ENCODE results near the gene FAM193B. TPM values are rescaled to one million over a fixed set of nuclear protein-coding genes. Genes with fewer than 3 reads are reported as not detected.
A peak's percentile ranks its signal among the peaks of the same experiment; 100 is the strongest.

FAM193B gene
- total and polyA plus RNA-seq, 2 donors (not counting 1 experiment from before 2014, with no cell fraction given) = 227 to 301 TPM

GRCh38 chr5:177599731-177600507 lies 45.6 kb upstream of the FAM193B start, which contains the start of gene B4GALT7:
Gene B4GALT7 (plus strand): TSS chr5:177600132. CDS start chr5:177600211, 79 bp downstream.
- Histone ChIP-seq H3K9me3 (ENCODE audit: control extremely low read depth in 1 of 3, control insufficient read depth in 2 of 3, insufficient read depth in 1 of 3, low read length in 2 of 3) (no peaks in the 10 kb centered on the region), H3K4me2 (replicated peaks; ENCODE audit: low read depth, low read length, poor library complexity, severe bottlenecking) (peak within 1 kb of the TSS; percentile 81), H2AFZ (ENCODE audit: insufficient read depth, low read depth, low read length, poor library complexity, severe bottlenecking) (peak within 1 kb of the TSS; percentile 87), H3K27ac (ENCODE audit: low read length in 2 of 2) (peak within 1 kb of the TSS; percentile 74 to 94), H3K79me2 (ENCODE audit: control insufficient read depth, insufficient read depth, low read length) (no peaks in the 10 kb centered on the region), H3K36me3 (replicated peaks in 1 of 2; ENCODE audit: control extremely low read depth in 1 of 2, control insufficient read depth in 1 of 2, extremely low read depth in 1 of 2, insufficient read depth in 2 of 2, low read length in 1 of 2) (peaks cover 10 to 16% of the 10 kb centered on the region in 2 experiments), H3K9ac (ENCODE audit: low read length) (peak within 1 kb of the TSS; percentile 87), H3K4me3 (ENCODE audit: control extremely low read depth in 1 of 5, extremely low read depth in 1 of 5, insufficient read depth in 1 of 5, low read depth in 2 of 5, low read length in 4 of 5) (peak within 1 kb of the TSS; percentile 61 to 87 (median 81)), H4K20me1 (ENCODE audit: control insufficient read depth, insufficient read depth, low read length, poor library complexity, severe bottlenecking) (peaks cover 8% of the 10 kb centered on the region), H3K27me3 (replicated peaks in 1 of 4; ENCODE audit: control extremely low read depth in 1 of 4, control insufficient read depth in 3 of 4, insufficient read depth in 4 of 4, low read length in 3 of 4) (no peaks in the 10 kb centered on the region), H3K4me1 (ENCODE audit: control insufficient read depth in 2 of 2, insufficient read depth in 2 of 2, low read length in 2 of 2) (peaks cover 13 to 27% of the 10 kb centered on the region in 2 donors)
- intact Hi-C loops (cut with micrococcal nuclease) = loop anchor here (1.0 to 10.0 kb wide), 5 partner anchors 45 to 298 kb away; partner anchors contain the start of genes F12, FAM193B, GRK6 and LMAN2
- Mint-ChIP-seq H3K4me1 (peaks cover 29% of the 10 kb centered on the region), H3K27me3 (no peaks in the 10 kb centered on the region), H3K9me3 (ENCODE audit: insufficient read depth) (no peaks in the 10 kb centered on the region), H3K4me3 (peak within 1 kb of the TSS; percentile 95), H3K27ac (peak within 1 kb of the TSS; percentile 94)
- CTCF ChIA-PET = interaction anchor here (0.5 to 3.0 kb wide), 7 partner anchors 8 to 468 kb away, joined by 3 to 10 read pairs (median 3); no protein-coding TSS in a partner anchor
- TF ChIP-seq CTCF (IDR thresholded peaks at IDR 0.05) = no peak
- TF ChIP-seq EZH2 (IDR thresholded peaks at IDR 0.05; ENCODE audit: borderline replicate concordance, insufficient read depth, low read depth, low read length, poor library complexity, severe bottlenecking) = no peak
- WGBS (ENCODE audit: insufficient coverage) = under 1% methylated on average over 83 of the region's 86 CpGs
- ATAC-seq (ENCODE audit: low read depth) (peak; percentile 88), DNase-seq (peak; percentile 88)
- POLR2A ChIA-PET = interaction anchor here (0.6 to 1.3 kb wide), 4 partner anchors 89 to 517 kb away, joined by 3 to 6 read pairs (median 4); partner anchors contain the start of gene LMAN2
